C4-2B (cell line): ENCODE data around the gene ENPP6.

Experiments used
- H3K27ac ChIP-seq: fragments of 450-650 bp; 2 replicates; pipeline ENCODE4 v1.5.1; 2017
- ZFX ChIP-seq: fragments of 450-650 bp; IDR thresholded peaks from 2 replicates; pipeline ENCODE4 v1.6.1; 2017
- TF ChIP-seq, protein P1 (sequence below): fragments of 450-650 bp; conservative IDR thresholded peaks from 2 replicates; pipeline ENCODE4 v1.5.1; 2017; ENCODE audit warnings: mild to moderate bottlenecking

The ENPP6 gene

DNA sequence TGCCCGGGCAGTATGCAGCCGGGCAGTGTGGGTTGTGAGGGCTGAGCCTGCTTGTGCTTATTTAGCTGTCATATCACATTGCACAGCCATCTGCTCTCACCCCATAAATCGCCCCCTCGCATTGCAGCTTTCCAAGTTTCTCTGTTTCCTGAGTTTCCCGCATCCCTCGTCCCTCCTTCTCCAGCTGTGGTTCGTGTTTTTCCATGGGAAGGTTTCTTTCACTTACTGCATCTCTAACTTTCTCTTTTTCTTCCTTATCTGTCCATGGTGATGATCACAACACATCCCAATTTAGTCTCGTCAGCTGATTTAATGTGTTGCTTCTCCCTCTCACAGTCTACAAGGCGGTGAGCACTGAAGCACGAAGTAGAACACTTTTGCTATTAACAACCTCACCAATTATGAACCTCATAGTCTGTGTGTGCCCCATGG, 118.1 kb downstream of the ENPP6 start:
- H3K27ac ChIP-seq, result no peak overlapping the region
- TF ChIP-seq, protein P1, sequence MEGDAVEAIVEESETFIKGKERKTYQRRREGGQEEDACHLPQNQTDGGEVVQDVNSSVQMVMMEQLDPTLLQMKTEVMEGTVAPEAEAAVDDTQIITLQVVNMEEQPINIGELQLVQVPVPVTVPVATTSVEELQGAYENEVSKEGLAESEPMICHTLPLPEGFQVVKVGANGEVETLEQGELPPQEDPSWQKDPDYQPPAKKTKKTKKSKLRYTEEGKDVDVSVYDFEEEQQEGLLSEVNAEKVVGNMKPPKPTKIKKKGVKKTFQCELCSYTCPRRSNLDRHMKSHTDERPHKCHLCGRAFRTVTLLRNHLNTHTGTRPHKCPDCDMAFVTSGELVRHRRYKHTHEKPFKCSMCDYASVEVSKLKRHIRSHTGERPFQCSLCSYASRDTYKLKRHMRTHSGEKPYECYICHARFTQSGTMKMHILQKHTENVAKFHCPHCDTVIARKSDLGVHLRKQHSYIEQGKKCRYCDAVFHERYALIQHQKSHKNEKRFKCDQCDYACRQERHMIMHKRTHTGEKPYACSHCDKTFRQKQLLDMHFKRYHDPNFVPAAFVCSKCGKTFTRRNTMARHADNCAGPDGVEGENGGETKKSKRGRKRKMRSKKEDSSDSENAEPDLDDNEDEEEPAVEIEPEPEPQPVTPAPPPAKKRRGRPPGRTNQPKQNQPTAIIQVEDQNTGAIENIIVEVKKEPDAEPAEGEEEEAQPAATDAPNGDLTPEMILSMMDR, result no peak
- TF ChIP-seq ZFX, result no peak

DNA sequence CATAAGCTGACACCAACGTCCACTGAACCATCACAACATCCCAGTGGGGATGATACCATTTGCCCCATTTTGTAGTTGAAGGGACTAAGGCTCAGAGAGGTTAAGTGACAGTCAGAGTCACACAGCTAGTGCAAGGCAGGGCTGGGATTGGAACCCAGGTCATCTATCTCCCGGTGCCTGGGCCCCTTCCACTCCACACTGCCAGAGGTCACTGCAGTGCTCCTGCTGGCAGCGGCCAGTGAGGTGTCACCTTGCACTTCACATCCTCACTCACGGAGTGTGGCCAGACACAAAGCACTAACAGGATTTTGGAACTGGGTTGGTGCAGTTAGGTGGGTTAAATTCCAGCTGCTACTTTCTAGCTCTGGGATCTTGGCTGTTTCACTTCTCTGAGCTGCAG, 118.7 kb downstream of the ENPP6 start:
- TF ChIP-seq, protein P1, result no peak
- TF ChIP-seq ZFX, result no peak
- no peak overlapping the region for H3K27ac ChIP-seq

DNA sequence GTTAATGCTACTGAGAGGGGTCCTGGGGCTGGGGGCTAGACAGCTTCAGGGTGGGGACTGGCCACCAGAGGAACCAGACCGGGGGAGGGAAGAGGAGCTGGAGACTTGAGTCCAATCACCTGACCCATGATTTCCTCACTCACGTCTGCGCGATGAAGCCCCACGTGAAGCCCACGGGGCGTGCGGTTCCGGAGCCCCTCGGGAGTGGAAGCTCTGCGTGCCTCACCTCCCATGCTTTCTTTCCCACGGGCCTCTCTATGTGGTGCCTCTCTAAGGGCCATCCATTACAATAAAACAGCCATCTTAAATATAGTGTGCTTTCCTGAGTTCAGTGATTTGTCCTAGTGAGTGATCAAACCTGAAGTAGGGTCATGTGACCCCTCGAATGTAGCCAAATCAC, 119.9 kb downstream of the ENPP6 start:
- TF ChIP-seq ZFX, result no peak
- TF ChIP-seq, protein P1, result no peak
- no peak overlapping the region for H3K27ac ChIP-seq

DNA sequence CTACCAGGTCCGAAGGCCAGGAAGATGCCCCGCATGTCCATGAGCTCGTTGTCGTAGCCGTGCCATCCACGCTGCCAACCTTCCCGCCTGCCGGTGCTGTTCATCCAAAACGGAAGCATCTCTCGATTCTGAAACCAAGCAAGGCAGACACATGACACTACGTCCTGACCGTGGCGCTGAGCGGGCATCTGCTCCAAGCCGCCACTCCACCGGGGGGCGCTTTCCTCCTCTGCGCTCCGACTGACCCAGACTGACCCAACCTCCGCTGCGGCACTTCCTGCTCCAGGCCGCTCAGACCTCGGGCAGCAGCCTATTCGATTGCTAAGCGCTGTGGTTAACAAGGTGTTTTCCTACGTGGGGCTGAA, 120.5 kb downstream of the ENPP6 start:
- TF ChIP-seq, protein P1, result no peak
- no peak for TF ChIP-seq ZFX
- no peak overlapping the region for H3K27ac ChIP-seq

DNA sequence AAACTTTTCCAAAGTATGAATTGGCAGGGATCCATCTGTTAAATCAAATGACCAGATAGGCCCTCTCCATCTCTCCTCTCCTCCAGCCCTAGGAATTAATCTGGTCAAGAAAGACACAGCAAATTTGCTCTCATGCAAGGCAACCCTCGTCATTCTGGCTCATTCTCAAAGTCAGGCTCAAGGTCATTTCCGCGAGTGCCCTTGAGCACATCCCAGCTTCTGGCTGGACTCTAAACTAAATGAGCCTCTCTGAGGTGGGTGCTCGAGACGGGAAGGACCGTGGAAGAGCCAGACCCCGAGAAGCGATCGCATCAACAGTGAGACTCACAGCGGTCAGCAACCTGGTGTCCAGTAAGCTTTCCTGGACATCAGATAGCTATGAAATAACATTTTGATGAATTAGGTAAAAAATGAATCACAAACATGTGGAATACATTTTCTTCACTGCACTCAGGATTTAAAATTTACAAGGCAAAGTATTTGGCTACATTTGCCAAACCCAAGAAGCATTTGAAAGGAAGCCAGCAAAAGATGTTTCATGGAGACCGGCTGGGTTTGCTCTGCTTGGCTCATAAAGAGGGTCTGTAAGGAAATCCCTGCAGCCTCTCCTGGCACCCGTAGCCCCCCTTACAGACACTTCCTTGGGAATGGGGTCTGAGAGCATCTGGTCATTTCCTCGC, 121.0 kb downstream of the ENPP6 start:
- no peak for TF ChIP-seq ZFX
- TF ChIP-seq, protein P1, result no peak
- no peak overlapping the region for H3K27ac ChIP-seq

DNA sequence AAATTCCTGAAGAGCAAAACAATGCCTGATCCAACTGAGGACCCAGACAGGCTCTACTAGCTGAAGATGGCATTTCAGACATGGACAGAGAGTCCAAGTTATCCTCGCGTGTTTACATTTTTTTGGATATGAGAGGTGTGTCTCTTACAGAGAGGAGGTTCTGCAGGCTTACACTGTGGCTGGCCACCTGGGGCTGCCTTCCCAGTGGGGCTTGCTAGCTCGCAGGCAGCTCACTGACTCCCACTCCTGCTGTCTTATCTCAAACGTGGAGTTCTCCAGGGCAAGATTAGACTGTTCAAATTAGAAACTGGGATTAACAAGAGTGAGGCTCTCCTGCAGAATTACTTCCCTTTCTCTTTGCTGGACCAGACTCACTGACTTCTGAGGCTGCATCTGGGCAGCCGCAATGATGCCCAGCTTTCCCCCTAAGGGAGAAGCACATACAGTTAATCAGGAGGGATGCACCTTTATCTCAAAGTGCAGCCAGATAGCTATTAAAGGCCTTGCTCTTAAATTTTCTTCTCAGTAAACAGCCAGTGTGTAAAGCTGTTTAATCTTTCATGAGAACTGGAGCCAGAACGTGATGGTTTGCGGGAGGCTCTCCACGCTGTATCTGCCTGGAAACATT, 123.0 kb downstream of the ENPP6 start:
- no peak overlapping the region for H3K27ac ChIP-seq
- TF ChIP-seq, protein P1, result no peak
- no peak for TF ChIP-seq ZFX

DNA sequence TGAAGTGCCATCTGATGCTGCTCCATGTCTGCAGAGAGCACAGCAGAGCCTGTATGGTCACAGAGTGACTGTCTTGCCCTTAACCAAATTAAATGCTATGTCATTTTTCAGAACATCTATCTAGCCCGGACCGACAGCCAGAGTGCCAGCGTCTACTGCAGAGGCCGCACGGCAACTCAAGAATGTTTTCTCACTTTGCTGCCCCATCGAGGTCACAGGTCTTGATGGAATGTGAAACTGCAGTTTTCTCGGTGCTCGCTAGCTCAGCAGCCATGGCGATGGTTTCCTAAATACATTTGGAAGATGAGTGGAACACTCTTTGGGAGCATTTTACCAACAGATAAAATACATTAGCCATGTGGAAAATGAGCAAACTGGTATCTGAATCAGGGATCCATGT, 125.7 kb downstream of the ENPP6 start:
- TF ChIP-seq, protein P1, result no peak
- no peak for TF ChIP-seq ZFX
- no peak overlapping the region for H3K27ac ChIP-seq
